UCSD-AML1 (cell line): Measurements from ENCODE around the gene AFF3.
"Not testable (repeated sequence)": the region's sequence is repeated elsewhere in the genome, so short reads cannot be mapped to it uniquely, and the experiment has no call there.

ENCODE experiments used
- DNase-seq: peaks from one replicate; lab custom pipeline; 2025; ENCODE audit not compliant: unreplicated experiment; lab: John Stamatoyannopoulos, UW

Gene AFF3

GRCh38 chr2:99689145-99689742 lies 453.1 kb downstream of the AFF3 start:
- DNase-seq: no peak

DNA sequence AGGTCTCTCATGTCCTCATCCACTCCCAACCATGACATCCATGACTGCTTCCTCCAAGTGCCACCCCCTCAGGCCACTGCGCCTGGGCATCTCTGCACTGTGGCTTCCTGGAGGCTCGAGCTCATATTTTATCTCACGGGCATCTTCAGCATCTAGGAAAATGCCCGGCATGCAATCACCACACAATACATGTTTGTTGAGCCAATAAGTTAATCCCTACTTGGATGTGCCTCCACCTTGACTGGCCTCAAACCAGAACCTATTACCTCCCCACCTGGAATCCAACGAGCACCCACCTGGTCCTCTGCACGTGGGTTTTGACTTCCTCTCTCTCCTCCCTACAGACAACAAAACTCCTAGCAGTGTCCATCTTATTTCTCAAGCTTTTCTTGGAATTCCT lies 453.7 kb downstream of the AFF3 start:
- DNase-seq: no peak

DNA sequence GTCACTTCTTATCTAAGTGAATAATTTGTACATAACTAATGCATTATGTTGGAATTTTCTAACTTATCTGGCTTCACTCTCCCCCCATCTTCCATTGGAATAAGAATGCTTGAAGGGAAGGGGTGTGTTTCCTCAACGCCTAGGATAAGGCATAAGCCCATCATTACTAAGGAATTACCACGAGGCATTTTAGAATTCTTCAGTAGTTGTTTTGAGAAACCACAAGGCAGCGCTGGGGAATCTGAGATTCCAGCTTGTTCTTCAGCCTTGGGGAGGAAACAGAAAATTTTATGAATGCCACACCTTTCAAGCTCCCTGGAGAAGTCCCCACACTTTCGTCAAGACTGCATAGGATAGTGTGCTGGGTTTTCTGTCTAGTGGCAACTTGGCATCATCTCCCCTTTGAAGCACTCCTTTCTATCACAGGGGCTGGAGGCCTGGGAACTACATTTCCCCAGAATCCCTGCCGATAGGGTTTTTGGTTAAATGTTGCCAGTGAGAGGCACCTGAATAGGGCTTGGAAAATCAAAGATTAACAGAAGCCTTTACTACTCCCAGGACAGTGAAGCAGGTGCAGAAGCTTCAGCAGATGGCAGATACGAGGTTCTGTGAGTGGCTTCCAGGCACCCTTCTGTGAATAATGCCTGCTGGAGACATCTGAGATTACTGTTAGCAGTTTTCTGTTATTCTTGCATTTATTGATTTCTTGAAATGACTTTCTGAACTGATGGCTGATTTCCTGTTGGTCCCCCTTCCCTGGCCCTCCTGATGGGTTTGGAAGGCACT lies 459.9 kb downstream of the AFF3 start:
- no peak for DNase-seq

DNA sequence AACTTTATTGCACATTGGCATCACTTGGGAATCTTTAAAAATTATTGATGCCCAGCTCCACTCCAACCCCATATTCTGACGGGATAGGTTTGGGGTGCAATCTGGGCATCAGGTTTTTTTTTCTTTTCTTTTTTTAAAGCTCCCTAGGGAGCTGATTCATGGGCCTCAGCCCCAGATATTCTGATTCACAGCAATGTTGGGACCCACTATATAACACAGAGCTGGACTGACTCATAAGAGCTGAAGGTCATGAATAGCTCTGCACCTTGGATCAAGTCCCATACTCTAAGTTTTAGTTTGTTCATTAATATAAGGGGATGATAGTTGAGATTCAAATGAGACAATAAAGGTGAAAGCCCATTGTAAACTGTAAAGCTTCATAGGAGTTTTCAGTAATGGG lies 461.4 kb downstream of the AFF3 start:
- no peak for DNase-seq

GRCh38 chr2:99679518-99679917 lies 462.9 kb downstream of the AFF3 start:
- no peak for DNase-seq

GRCh38 chr2:99678625-99679024 lies 463.8 kb downstream of the AFF3 start:
- DNase-seq: no peak

GRCh38 chr2:99677814-99678213 lies 464.6 kb downstream of the AFF3 start:
- no peak for DNase-seq

DNA sequence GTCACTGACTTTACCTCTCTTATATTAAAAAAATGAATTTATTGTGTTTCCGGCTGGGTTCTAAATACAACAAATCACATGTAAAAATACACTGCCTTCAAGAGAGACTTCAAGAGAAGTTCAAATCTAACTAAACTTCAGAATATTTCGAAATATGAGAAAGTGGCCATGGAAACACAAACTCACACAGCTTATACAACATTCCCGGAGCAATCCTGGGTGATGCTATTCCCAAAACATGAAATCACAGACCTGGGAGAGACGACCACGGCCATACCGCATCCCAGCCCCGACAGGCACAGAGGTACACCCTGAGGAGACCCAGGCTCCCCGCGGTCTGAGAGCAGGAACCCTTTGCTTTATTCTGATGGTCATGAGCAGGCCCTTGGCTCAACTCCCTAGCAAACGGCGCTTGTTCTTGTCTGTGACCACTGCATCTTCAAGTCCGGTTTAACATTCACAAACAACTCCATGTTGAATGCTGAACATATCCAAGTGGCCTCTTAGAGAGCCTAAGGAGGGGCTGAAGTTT lies 467.2 kb downstream of the AFF3 start:
- DNase-seq: no peak

GRCh38 chr2:99674090-99674489 lies 468.3 kb downstream of the AFF3 start:
- DNase-seq: no peak

GRCh38 chr2:99672766-99673350 lies 469.5 kb downstream of the AFF3 start:
- DNase-seq: no peak

GRCh38 chr2:99670768-99671734 lies 471.3 kb downstream of the AFF3 start:
- no peak for DNase-seq

- DNase-seq: no peak
Observed at GRCh38 chr2:99666256-99666655, 476.1 kb downstream of the AFF3 start.

DNA sequence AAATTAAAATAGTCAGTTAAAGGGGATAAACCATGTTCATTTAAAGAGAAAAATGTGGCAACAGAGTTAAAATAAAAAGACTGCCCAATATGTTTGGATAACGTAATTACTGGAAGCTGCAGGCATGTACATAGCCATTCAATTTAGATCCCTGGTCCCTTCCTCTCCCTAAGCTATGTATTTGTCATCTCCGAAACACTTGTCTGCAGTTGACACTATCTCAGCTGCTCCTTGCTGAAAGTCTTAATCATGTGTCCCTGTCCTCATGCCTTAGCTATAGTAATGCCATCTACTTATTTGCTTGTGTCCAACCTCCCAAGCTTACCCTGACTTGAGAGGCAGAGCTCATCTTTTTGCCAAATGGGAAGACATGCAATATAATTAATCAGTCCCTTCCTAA lies 478.7 kb downstream of the AFF3 start:
- no peak for DNase-seq

DNA sequence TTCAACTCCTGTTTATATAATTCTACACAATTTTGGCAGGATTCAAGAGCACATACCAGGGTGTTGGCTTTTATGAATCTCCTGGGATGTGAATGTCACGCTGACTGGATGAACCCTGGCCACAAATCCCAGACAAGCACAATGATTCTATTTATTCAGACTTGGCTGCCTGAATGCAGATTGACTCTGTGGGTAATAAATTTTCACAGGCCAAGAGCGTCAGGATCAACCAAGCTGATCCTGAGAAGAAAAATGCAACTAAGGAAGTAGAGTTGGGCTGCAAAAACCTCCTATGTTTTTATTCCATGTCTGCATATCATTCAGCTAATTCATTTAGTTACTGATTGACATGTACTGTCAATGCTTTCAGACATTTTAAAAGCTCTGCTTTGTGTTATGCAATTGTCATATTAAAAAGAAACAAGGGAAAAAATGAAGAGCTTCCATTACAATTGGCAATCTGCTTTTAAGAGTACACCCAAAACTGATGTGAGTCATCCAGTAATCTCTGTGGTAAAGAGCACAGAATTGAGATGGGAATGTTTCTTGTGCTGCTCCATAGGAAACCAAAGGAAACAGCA lies 479.5 kb downstream of the AFF3 start:
- no peak for DNase-seq

DNA sequence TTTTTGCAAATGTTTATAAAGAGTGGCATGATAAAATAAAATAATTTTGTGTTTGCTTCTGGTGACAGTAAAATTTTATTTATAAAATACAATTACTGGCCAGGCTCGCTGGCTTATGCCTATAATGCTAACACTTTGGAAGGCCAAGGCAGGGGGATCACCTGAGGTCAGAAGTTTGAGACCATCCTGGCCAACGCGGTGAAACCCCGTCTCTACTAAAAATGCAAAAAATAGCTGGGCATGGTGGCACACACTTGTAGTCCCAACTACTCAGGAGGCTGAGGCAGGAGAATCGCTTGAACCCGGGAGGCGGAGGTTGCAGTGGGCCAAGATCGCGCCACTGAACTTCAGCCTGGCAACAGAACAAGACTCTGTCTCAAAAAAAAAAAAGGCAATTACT lies 480.6 kb downstream of the AFF3 start:
- not testable (repeated sequence) for DNase-seq

DNA sequence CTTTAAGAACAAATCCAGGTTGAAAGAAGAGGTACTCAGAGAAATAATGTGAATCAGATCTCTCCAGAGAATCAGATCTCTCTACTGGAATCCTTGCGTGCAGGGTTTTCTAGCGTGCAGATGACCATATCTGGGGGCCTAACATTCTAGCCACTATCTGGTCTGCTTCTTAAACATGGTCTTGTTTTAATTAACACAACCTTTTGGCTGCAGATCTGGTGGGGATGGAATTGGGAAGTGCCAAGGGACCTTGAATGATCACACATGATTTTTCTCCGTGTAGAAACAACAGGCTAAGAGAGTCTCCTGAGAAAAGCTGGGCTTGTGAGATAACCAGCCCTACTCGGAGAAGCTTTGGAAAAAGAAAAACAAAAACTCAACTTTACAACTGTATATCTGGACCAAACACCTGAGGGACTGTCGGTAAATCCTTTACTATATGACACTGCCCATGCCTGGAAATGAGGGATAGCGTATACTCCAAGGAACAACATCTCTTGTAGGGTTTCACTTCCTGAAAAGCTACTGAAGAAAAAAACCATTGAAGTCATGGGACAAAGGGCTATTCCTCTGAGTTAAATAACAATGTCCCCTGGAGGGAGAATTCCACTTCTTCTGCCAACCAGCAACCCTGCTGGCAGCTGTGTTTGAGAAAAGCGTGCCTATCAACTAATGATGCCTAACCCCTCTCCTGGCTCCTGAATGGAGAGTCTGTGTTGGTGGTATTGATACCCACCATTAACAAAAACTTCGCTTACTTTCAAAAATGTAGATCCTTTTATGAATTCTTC lies 481.6 kb downstream of the AFF3 start:
- no peak for DNase-seq

- DNase-seq: no peak
Observed at GRCh38 chr2:99659874-99660273, 482.5 kb downstream of the AFF3 start.

DNA sequence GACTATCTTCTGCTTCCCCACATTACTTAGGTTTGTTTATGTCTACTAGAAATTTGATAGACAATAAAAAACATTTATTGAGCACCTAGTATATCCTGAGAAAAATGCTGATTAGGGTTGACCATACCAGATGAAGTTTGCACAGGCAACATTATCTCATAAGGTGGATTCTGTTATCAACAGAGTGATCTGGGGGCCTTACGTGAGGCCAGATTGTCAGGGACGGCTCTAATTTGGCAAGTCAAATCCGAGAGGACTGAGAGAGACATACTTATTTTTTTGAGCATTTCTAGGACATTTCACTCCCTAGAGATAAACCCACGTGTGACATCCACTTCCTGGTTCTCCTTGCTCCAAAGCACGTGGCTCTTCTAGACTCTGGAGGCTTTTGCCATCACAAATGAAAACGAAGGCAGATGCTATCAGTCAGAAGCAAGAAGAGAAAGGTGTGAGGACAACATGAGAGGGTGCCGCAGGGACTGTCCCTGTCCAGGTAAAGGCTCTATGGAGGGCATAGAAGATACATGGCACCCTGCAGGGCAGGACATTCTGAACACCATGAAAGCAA lies 484.6 kb downstream of the AFF3 start:
- DNase-seq: no peak

- DNase-seq: no peak
Observed at GRCh38 chr2:99656994-99657393, 485.4 kb downstream of the AFF3 start.

DNA sequence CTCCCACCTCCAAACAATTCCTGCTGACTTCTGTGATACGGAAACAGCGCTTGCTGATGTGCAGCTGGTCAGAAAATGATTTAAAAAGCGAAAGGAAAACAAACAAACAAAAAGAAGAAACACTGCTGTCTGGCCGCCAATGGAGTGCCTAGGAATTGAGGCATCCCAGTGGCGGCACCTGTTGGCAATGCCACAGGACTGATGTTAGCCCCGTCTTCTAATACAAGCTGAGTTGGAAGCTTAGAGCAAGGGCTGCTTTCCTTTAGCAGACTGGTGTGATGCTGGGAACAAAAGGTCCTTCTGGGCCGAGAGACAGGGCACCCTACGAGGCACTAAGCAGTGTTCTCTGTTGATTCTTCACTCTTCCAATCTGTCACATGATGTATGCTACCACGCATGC lies 489.0 kb downstream of the AFF3 start:
- no peak for DNase-seq
